PC-9 (cell line): ENCODE results near the gene FSCB.

Experiments
- CTCF ChIP-seq: fragments of 200-600 bp; sonication (generic); conservative IDR thresholded peaks from 2 replicates; pipeline ENCODE4 v1.6.1; 2017; ENCODE audit warnings: mixed run types, antibody characterized with exemption, mild to moderate bottlenecking, moderate library complexity
- EZH2 ChIP-seq: fragments of 200-600 bp; sonication (generic); IDR thresholded peaks from 2 replicates; pipeline ENCODE4 v1.8.0; 2017; ENCODE audit warnings: antibody characterized with exemption, low read depth

- TF ChIP-seq CTCF (no peak), EZH2 (no peak)
These were observed 38.3 kb downstream of the FSCB start for GRCh38 chr14:44468771-44469170.
